ENCODE results near the gene KTN1.

Gene KTN1, protein sequence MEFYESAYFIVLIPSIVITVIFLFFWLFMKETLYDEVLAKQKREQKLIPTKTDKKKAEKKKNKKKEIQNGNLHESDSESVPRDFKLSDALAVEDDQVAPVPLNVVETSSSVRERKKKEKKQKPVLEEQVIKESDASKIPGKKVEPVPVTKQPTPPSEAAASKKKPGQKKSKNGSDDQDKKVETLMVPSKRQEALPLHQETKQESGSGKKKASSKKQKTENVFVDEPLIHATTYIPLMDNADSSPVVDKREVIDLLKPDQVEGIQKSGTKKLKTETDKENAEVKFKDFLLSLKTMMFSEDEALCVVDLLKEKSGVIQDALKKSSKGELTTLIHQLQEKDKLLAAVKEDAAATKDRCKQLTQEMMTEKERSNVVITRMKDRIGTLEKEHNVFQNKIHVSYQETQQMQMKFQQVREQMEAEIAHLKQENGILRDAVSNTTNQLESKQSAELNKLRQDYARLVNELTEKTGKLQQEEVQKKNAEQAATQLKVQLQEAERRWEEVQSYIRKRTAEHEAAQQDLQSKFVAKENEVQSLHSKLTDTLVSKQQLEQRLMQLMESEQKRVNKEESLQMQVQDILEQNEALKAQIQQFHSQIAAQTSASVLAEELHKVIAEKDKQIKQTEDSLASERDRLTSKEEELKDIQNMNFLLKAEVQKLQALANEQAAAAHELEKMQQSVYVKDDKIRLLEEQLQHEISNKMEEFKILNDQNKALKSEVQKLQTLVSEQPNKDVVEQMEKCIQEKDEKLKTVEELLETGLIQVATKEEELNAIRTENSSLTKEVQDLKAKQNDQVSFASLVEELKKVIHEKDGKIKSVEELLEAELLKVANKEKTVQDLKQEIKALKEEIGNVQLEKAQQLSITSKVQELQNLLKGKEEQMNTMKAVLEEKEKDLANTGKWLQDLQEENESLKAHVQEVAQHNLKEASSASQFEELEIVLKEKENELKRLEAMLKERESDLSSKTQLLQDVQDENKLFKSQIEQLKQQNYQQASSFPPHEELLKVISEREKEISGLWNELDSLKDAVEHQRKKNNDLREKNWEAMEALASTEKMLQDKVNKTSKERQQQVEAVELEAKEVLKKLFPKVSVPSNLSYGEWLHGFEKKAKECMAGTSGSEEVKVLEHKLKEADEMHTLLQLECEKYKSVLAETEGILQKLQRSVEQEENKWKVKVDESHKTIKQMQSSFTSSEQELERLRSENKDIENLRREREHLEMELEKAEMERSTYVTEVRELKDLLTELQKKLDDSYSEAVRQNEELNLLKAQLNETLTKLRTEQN (N-terminal part only)

GRCh38 chr14:55579724-55580469, at the start of gene KTN1:
Gene KTN1 (plus strand): TSS chr14:55580207. CDS start chr14:55612049, 31,842 bp downstream.
- DNase-seq = peak; percentile 77 to 83

GRCh38 chr14:55530464-55530863, 49.5 kb upstream of the KTN1 start:
- no peak for DNase-seq

DNA sequence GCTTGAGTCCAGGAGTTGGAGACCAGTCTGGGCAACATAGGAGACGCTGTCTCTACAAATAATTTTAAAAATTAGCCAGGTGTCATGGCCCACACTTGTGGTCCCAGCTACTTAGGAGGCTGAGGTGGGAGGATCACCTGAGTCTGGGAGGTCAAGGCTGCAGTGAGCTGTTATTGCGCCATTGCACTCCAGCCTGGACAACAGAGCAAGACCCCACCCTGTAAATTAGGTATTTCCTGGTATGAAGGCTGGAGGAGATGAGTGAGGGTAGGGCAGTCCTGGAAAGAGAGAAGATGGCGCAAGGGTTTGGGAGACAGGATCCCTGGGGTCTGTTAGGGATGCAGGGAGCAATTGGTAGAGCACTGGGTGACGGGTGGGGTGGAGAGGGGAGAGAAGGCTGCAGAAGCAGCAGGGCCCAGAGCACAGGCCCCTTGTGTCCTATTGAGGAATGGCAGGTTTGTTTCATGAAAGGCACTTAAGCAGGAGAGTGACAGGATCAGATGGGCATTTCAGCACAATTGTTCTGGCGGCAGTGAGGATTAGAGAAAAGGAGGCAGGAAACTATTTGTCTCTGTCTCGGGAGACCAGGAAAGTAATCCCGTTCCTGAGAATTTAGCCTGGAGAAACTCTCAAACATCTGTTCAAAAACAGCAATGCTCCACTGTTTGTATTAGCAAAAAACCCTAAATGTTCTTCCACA, 47.2 kb upstream of the KTN1 start:
- DNase-seq = no peak

- DNase-seq = no peak
Measured at GRCh38 chr14:55533960-55534359, 46.0 kb upstream of the KTN1 start.

DNA sequence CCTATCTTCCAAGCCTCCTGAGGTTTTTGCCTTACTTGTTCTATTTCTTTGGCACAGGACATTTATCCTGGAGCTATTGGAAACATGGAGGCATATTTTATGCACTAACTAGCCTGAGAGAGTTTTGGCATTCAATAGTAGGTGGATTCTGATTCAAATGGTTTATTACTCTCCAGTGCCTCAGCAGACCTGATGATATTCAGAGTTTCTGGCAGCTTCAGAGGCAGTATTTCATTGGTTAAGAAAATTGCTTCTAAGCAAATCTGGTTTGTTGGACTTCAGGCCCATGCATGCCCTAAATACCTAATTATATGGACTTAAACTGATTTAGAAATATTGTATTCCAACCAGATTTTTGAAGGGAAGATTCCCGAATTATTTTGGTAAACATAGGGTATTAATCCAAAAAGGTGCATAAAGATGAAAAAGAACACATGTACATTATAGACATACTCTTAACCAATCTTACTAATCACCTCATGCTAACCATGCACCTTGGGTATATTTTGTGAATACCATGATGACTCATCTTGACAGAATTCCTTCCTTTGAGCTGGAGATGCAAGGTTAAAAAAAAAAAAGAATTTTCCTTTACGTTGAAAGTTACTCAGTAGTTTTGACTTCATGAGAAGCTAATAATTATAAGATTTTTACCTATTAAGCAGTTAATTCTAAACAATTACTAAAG, 44.3 kb upstream of the KTN1 start:
- no peak for DNase-seq

DNA sequence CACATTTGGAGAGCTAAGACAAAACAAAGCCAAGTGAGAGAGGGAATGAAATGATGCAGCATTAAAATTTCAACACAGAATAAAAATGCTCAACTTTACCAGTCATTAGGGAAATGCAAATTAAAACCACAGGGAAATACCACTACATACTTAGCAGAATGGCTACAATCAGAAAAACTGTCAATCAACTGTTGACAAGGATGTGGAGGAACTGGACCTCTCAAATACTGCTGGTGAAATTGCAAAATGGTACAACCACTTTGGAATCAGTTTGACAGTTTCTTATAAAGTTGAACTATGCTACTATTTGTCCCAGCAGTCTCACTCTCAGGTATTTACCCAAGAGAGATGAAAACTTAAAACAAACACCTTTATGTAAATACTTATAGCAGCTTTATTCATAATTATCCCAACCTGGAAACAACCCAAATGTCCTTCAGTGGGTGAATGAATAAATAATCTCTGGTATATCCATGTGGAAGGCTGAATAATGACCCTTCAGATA, 43.8 kb upstream of the KTN1 start:
- DNase-seq = no peak

DNA sequence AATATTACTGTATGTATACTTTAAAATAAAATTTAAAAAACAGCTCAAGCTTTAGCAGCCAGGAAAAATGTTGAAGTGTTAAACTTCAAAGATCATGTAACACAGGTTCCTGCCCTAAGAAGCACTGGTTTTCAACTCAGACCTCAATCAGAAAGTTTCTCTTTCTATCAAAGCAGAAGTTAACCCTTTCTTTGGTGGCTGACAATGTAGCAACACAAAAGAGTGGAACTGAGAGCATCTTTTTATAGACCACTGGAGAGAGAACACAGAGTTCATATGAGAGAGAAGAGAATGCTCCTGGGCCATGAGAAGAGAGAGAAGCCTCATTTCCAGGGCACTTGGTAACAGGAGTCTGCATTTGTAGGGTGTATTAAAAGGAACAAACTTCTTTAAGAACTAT, 42.2 kb upstream of the KTN1 start:
- DNase-seq = no peak

GRCh38 chr14:55539975-55540374, 40.0 kb upstream of the KTN1 start:
- no peak for DNase-seq

GRCh38 chr14:55540847-55541773, 38.9 kb upstream of the KTN1 start:
- no peak for DNase-seq

DNA sequence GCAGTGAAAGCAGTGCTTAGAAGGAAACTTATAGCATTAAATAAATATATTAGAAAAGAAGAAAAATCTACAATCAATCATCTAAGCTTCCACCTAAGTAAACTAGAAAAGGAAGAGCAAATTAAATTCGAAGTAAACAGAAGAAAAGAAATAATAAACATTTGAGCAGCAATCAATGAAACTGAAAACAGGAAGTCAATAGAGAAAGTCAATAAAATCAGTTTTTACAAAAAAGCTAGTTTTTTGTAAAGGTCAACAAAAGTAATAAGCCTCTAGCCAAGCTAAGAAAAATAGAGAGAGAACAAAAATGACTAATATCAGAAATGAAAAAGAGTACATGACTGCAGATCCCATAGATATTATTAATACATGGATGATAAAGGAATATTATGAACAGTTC, 34.2 kb upstream of the KTN1 start:
- DNase-seq = no peak

GRCh38 chr14:55546212-55546874, 33.7 kb upstream of the KTN1 start:
- no peak for DNase-seq

DNA sequence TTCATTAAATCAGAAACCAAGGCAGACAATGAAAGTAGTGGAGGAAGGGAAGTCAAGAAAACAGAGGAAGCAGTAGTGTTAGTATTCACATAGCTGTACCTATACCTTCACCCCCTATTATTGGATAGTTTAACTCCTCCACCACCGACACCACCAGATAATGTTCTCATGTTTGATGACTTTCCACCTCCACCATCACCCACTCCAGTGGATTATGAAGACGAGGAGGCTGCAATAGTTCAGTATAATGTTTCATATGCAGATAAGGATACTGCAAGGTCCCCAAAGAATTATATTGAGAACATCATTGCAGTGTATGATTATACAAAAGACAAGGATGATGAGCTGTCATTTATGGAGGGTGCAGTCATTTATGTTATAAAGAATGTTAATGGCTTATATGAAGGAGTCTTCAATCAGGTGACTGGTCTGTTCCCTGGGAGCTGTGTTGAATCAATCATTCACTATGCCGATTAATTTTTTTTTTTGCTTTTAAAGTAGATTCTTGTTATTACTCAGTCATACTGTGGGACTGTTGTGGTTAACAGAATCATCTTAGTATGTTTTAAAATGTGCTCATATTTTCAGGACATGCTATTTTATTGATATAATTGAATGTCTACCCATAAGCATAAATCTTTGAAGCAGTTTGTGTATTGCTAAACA, 32.2 kb upstream of the KTN1 start:
- DNase-seq = no peak

DNA sequence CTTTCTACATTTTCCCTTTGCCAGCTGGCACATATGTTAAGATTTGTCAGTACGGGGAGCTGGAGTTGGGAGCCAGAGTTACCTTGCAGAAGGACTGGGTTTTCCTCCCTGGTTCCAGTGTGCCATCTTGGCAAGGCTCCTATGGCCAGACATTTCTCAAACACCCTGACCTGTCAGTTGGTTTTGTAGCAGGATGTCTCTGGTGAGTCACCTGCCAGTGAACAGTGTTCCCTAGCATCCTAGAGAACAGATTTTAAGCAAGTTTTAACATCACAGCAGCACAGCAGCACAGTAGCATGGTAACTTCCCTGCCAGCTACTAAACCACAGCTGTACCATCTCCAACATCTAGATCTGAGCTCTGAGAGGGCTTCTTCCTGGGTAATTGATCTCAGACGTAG, 26.2 kb upstream of the KTN1 start:
- DNase-seq = no peak

- DNase-seq = no peak
Measured at GRCh38 chr14:55556929-55557623, 22.9 kb upstream of the KTN1 start.

- no peak for DNase-seq
Measured at GRCh38 chr14:55562135-55562534, 17.9 kb upstream of the KTN1 start.

DNA sequence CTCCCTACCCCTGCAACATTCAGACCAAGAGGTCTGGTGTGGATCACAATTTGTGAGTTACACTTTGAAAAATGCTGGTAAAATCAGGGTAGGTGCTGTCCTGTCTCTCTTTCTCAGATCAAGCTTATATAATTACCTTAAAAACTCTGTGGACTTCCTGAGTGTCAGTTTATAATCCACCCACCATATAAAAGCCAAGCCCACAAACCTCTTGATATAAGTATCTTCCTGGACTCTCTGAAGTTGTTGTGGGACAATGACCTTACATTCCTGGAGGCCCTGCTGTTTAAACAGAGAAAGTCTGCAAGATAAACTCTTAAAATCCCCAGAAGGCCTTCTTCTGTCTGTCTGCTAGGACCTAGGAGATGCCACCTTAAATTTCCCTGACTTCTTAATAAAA, 11.4 kb upstream of the KTN1 start:
- DNase-seq = no peak

DNA sequence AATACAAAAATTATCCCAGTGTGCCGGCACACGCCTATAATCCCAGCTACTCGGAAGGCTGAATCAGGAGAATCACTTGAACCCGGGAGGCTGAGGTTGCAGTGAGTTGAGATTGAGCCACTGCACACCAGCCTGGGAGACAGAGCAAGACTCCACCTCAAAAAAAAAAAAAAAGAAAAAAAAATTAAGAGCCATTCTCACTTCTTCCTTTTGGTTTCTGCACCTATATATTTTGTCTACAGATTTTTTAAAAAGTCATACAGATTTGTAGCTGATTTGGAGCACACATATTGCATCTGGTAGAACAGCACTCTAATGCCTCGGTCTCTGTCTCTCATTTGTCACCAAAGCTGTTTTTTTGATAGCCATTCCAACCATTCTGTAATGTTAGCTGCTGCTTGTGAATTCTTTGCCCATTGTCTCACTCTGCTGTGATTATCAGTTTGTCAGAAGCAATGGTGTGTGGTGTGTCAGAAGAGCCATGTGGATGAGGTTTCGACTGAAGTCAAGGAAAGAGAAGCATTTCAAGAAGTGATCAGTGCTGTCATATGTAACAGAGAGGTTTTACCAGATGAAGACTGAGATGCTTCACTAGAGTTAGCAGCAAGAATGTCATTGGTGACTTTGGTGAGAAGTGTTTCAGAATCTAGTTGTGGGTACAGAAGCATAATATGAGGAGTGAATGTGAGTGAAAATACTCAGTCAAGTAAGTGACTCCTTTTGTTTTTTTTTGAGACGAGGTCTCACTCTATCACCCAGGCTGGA, 8.7 kb upstream of the KTN1 start:
- no peak for DNase-seq
